SIG-M5 (cell line): ENCODE measurements around the gene CYP17A1.

Source experiments
- DNase-seq: peaks from one replicate; lab custom pipeline; 2025; lab: John Stamatoyannopoulos, UW

CYP17A1 gene

DNA sequence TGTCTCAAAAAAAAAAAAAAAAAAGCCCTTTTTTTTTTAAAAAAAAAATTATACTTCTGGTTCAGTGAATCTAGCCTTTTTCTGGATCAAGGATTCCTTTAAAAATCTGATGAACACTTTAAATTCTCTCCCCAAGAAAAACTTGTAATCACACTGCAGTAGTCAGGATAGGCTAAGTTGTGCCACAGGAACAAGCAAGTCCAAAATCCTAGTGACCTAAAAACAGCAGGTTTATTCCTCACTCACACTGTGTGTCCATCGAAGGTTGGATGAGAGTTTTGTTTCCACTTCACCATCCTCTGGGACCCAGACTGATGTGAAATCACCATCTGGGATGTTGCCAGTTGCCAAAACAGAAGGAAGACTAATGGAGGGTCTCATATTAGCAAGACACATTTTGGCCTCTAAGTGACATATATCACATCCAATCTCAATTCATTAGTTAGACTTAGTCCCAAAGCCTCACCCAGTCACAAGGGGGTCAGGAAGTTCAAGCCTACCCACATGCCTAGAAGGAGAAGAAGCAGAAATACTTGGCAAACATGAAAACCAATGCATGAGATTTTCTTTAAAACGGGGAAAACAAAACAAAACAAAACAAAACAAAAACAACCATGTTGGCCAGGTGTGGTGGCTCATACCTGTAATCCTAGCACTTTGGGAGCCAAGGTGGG, 32.7 kb downstream of the CYP17A1 start:
- no peak for DNase-seq

DNA sequence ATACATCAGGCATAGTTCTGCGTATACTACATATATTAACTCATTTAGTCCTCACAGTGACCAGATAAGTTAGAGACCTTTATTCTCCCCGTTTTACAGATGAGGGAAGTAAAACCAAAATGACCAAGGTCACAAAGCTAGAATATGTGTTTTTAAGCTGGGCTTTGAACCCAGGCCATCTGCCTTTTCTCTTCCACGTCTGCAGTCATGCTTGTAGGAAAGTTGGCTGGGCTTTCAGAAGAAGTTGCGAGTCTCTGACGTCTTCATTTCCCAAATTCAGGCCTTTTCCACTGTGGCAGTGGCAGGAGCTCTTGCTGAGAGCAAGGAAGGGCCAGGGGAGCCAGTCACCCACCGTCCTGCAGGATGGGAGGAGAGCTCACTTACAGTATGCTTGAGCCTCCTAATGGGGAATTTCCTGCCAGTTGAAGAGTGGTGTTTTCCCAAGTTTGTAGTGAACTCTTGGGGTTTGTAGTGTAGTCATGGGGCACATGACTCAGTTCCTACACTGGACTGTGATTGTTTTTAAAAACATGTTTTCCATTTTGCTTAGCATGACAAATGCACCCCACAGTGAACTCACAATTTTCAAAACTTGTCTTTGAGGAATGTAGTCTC, 34.2 kb downstream of the CYP17A1 start:
- no peak for DNase-seq

DNA sequence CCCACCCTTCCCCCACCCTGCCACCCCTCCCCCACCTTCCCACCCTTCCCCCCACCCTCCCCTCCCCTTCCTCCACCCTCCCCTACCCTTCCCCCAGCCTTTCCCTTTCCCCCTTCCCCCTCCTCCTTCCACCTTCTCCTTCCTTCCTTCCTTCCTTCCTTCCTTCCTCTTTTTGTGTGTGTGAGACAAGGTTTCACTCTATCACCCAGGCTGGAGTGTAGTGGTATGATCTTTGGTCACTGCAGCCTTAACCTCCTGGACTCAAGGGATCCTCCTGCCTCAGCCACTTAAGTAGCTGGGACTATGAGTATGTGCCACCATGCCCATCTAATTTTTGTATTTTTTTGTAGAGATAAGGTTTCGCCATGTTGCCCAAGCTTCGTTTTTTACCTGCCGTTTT, 35.2 kb downstream of the CYP17A1 start:
- no peak for DNase-seq

DNA sequence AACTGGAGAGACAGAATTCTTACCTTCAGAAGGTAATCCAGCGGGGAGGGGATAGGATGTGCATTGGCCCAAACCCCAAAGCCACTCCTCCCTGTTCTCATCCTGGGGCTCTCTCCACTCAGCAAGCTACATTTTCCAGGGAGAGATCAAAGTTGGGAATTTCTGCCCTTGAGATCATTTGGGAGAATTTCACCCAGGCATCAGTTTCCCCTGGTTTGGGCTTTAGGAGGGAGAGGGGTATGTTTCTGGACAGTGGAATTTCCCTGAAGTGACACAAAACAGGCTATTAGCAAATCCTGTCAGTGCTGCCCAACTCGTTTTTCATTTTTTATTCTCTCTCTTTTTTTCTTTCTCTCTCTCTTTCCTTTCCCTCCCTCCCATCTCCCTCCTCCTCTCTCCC, 35.7 kb downstream of the CYP17A1 start:
- DNase-seq: no peak

DNA sequence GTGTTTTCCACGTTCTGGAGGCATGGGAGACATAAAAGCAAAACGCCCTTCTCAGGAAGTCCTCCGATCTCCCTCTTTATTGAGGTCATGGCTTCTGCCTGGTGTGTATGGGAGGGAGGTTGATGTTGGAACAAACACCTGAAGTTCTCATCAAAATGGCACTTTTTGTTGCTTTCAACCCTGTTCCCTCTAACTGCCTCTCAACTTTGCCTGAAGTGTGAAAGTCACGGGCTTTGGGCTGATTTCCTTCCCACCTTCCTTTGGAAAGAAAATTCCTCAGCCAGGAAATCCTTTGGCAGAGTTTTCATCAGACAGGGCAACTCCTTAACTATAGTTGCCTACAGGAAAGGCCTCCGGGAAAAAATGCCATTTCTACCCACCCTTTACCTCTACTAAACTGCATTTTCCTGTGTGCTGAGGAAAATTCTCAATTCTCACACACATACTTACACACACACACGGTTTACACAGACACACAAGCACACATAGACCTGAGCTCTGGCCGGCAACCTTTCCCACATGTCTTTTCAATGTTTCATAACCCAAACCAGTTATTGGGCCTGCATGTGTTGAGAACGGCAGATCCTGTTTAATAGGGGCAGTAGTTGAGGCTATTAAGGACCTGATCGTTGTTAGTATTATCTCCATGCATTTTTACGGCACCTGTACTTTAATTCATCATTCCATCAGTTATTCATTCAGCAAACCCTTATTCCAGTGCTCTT, 36.4 kb downstream of the CYP17A1 start:
- DNase-seq: no peak

DNA sequence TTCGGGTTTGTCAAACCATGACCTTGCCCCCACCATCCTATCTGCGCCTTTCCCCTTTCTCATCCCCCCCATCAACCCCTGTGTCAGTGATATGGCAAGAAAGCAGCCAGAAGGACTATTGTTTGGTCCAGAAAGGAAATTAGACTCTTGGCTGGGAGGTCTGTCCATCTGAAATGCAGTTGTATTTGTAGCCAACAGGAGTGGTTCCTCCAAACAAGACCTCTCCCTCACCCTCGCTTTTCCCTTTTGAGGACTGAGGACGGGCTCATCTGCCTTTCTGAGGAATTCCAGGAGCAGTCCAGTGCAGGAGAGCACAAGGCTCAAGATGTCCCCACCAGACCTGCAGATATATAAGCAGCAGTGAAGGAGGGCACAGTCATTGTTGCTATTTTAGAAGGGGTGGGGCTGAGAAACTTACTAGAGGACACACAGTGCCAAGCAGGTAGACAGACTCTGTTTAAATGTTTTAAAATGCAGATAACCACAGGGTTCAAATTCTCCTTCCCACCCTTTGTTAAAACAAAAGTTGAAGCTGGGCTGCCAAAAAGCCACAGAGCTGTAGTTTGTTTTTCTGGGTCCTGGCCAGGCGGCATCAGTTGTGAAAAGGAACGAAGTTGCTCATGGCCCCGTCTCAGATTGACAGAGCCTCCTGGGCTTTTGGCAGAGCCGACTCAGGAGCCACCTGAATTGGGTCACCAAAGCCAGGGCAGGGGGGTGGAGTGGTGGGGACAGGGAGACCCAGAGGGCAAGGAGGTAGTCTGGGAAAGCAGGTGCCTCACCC, 37.3 kb downstream of the CYP17A1 start:
- no peak for DNase-seq

DNA sequence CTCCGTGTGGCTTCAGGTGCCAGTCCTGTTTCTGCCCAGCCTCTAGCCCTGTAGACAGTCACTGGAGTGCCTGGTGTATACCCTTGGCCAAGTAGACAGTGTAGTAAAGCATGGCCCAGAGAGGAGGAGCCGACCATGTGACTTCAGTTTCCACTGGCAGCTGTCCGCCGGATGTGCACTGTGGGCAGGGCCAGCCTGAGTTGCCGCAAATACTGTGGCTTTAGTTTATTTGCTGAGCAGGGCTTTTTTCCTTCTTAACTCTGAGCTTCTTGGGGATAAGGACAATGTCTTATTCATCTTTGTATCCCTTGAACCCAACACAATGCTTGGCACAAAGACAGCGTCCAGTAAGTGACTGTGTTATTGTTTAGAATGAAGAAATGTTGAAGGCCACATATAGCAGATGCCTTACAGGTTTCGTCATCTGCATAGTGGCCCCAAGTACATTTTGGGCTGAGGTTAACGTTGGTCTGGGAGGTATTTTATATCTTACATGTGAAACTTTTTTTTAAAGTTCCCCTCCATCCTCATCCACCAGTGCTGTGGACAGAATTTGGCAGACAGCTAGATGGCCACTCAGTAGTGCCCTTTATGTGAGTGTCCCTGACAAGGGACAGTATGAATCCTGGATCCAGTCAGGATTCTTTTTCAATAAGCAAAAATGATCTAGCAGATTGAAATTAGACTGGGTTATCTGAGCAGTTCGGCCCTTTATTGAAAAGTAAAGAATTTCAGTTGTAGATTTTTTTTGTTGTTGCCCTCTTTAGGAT, 40.6 kb downstream of the CYP17A1 start:
- DNase-seq: no peak

DNA sequence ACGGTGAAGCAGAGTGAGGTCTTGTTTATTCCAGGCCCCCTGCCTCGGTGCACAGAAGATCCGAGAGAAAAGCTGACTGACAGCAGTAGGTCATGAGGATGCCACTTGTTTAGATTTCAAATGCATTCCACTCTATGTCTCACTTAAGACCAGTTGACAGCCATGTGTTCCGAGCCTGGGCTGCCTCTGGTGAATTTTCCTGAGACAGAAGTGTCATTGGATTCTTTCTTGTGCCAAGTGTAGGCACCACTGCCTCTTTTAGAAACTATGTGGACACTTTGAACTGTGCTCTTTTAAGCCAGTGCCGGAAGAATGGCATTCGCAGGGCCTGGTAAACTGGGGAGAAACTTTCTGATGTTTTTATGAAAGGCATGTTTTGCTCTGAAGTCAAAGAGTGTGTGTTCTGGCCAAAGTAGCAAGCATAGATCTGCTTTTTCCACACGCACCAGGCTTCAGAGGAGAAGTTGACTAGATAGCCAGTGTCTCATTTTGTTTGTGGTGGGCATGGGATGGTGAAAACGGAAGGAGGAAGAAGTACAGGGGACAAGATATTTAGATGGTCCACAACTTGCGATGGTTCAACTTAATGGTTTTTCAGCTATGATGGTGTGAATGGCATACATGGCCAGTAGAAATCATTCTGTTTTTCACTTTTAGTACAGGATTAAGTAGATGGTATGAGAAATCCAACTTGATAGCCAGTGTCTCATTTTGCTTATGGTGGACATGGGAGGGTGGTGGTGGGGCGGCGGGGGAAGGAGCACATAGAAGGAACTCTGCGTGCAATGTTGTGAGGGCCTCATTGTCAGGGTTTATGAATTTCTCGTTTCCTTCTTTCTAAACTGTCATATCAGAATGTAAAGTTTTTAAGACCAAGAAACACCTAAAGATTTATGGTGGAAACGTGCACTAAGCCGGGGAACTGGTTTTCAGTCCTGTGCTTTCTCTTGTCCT, 41.5 kb downstream of the CYP17A1 start:
- no peak for DNase-seq

DNA sequence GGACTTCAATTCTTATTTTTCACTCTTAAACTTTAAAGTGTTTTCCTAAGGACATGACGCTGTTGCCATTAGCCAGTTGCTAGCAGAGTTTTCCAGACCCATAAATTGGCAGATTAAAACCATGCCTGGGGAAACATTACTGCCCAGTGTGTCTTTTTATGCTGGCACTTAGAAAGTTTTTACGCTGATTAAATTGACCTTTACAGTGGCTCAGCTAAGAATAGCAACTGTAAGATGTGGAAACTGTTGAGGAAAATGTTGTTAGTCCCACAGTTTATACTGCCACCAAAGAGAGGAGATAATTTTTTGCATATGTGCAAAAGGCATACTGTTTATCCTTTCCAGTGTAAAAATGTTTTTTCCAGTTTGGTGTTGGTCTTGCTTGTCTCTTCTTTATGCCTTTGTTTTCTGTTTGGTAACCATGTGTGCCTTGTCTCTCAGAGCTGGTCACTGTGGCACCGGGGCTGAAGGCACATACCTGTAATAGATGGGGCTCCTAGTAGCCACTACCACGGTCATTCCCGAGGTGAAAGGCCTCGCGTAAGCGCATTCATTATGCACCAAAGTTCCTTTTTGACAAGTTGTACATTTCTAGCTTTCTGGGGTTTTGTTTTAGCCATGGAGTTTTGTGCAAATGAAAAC, 45.3 kb downstream of the CYP17A1 start:
- DNase-seq: no peak

DNA sequence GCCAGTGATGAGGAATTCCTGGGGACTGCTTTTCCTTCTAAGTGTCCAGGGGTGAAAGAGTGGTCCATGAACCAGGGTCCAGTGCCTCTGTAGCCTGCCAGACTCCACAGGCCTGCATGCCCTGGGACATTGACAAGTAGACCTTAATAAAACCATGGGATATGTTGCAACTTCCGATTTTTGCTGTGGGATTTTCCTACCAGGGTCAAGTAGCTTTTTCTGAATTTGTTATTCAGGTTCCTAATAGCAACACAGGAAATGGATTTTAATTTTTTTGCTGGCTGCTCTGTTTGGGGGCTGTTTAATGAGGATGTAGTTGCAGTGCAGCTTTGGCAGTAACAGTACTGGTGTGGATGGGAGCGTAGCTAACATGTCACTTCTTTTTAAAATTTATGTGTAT, 51.4 kb downstream of the CYP17A1 start:
- DNase-seq: no peak

DNA sequence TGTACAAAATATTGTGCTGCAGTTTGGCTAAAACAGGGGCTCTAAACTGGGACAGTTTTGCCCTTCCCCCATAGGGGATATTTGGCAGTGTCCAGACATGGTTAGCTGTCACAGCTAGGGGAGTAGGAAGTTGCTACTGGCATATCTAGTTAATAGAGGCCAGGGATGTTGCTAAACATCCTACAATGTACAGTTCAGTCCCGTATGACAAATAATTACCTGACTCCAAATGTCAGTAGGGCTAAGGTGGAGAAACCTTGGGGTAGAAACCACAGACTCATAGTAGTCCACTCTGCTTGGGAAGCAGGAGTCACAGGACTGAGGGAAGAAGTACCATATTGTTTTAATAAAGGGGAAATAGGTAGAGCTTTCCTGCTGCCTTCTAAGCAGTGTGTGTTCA, 53.6 kb downstream of the CYP17A1 start:
- no peak for DNase-seq

DNA sequence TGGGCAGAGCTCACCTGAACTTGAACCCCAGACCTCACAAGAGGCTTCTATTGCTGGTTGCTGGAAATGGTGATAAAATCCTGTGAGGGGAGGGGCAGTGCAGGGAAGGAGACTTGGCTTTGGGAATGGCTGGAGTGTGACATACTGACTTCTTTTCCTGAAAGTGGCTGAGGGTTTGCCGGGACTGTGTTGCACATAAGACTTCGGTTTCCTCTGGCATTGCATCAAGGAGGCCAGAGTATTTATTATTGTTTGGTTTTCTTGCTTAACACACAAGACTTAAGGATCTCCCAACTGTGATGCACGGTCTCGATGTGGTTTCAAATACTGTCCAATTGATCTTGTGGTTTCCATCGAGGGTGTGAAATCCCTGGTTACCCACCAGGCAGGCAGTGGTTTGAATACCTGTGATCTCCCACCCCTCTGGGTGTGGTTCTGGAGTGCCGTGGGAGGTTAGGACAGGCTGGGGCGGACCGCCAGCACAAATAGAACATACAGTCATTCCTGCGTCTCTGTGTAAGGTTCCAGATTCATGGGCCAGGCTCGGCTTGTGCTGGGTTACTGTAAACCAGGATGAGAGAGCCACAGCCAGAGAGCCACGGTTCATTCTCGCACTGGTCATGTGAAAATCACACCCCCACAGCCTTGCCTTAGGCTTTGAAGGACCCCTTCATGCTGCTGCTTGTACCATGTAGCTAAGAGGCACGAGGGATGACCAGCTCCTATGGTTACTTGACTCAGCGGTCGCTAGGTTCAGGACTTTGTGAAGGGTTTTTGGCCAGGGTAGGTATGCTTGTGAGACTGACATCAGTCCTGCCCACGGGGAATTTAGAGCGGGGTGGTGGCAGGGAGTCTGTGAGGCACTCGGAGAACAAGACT, 54.3 kb downstream of the CYP17A1 start:
- no peak for DNase-seq

DNA sequence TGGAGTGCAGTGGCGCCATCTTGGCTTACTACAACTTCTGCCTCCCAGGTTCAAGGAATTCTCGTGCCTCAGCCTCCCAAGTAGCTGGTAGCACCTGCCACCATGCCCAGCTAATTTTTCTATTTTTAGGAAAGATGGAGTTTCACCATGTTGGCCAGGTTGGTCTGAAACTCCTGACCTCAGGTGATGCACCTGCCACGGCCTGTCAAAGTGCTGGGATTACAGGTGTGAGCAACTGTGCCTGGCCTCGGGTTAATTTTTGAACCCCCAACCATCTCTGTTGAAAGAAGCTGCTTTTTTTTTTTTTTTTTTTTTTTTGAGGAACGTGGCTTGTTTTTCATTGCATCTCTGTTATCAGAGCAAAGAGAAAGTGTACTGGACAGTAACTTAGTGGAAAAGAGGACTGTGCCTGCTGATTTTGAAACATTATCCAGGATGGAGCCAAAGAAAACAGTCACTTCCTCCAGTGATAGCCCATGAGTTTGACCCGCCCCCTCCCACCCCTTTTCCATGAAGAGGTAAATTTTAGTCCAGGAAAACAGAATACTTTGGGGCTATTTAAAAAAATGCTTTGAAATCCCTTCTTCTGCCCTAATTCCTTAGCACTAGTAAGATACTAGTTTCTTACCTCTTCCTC, 55.2 kb downstream of the CYP17A1 start:
- no peak for DNase-seq

DNA sequence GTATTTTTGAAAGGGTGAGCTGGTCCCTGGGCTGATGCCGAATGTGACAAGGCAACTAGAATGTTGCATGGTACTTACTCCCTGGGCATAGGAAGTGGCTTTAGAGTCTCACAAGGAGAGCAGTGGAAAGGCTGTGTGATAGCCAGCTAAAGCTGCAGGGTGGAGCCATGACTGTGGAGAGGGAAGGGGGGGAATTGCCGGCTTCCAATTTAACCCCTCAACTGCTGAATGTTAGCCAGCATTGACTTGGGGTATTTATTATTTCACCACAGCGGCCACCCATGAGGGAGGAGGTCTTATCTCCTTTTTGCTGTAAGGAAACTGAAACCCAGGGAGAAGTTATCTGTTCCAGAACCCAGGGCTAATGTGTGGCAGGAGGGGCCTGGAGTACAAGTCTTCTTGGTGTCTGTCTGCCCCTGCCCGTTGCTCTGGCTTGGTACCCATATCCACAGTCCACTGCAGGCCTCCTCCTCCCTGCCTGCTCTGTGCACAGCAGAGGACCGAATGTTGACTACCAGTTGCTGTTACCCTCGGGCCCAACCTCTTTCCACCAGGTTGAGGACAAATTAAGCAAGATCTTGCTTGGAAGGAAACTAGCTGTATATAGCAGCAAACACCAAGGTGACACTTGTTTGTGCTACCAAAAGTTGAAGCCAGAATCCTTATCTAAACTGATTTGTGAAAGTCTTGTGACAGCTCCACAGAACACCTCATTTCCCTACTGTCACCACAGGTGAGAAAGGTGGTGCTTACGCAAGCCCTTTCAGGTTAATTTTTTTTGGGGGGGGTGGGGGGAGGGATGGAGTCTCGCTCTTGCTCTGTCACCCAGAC, 55.9 kb downstream of the CYP17A1 start:
- DNase-seq: no peak
